ENCODE data around the gene PLEKHM3.

Gene PLEKHM3

DNA sequence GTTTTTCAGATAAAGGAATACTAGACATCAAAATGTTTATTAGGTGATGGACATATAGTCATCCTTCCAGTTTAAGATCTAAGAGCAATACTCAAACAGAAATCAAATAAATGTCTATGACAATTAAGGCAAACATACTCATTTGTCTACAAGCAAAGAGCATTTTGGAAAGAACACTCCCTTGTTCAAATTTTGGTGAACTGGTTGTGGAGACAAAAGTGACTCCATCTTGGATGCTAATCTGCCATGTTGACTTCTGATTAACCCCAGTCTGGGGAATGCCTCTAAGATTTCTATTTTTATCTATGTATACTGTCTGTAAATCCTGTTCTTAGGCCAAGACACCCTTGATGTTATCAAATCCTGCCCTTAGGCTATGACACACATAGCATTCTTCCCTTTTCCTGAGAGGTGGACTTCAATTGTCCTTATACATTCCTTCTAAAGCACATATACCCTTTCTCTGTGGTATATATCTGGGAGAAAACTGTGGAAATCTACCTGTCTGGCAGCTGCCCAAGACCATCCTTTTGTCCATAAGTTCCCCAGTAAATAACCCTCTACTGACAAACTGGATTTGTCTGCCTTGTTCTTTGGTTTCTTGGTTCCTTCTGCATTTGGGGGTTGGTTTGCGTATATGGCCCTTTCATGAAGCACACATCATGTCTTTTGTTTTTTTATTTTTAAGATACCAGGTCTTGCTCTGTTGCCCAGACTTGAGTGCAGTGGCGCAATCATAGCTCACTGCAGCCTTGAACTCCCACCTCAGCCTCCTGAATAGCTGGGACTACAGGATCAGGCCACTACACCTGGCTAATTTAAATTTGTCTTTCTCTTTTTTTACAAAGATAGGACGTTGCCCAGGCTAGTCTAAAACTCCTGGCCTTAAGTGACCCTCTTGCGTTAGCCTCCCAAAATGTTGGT lies 12.5 kb upstream of the PLEKHM3 start:
- Histone ChIP-seq H3K9me3 (ENCODE audit: insufficient read depth, low read length) (no peaks in the 10 kb centered on the region), H3K4me2 (ENCODE audit: low read depth, low read length, poor library complexity, severe bottlenecking) (no peak overlapping the region), H3K27me3 (ENCODE audit: low read length) (no peaks in the 10 kb centered on the region), H3K9ac (ENCODE audit: low read length) (no peak overlapping the region), H3F3A (ENCODE audit: insufficient read depth) (no peaks in the 10 kb centered on the region), H4K20me1 (ENCODE audit: low read depth, low read length) (no peaks in the 10 kb centered on the region), H3K36me3 (ENCODE audit: low read length) (no peaks in the 10 kb centered on the region), H3K27ac (ENCODE audit: low read depth, low read length) (no peak overlapping the region), H3K4me3 (ENCODE audit: insufficient read depth, low read length, poor library complexity, severe bottlenecking) (no peak overlapping the region), H3K9me2 (replicated peaks; ENCODE audit: insufficient read depth, low read length) (no peaks in the 10 kb centered on the region), H2AFZ (ENCODE audit: low read depth, low read length, severe bottlenecking) (no peak overlapping the region), H3K79me2 (ENCODE audit: insufficient read depth, low read length) (no peaks in the 10 kb centered on the region)
- TF ChIP-seq, protein P1, sequence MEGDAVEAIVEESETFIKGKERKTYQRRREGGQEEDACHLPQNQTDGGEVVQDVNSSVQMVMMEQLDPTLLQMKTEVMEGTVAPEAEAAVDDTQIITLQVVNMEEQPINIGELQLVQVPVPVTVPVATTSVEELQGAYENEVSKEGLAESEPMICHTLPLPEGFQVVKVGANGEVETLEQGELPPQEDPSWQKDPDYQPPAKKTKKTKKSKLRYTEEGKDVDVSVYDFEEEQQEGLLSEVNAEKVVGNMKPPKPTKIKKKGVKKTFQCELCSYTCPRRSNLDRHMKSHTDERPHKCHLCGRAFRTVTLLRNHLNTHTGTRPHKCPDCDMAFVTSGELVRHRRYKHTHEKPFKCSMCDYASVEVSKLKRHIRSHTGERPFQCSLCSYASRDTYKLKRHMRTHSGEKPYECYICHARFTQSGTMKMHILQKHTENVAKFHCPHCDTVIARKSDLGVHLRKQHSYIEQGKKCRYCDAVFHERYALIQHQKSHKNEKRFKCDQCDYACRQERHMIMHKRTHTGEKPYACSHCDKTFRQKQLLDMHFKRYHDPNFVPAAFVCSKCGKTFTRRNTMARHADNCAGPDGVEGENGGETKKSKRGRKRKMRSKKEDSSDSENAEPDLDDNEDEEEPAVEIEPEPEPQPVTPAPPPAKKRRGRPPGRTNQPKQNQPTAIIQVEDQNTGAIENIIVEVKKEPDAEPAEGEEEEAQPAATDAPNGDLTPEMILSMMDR (IDR thresholded peaks at IDR 0.05; ENCODE audit: insufficient read depth, low read length, poor library complexity, severe bottlenecking): no peak
- TF ChIP-seq EZH2phosphoT487 (conservative IDR thresholded peaks at IDR 0.05; ENCODE audit: low read length): no peak

DNA sequence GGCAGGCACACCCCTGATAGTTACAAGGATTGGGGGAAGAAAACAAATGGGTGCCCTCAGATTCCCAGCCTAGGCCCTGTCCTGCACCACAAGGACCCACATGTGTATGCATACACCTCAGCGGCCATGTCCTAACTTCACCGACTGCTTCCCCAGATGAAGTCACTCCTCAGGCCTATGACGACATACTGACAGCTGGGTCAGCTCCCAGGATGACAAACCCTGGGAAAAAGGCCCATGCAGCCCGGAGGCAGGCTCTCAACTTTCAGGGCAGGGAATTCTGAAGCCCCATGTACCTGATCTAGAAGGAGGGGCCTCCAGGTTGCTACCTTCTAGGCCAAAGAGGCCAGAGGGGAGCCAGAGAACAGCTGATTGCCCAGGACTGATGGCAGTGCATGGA lies 11.0 kb upstream of the PLEKHM3 start:
- Histone ChIP-seq H4K20me1 (ENCODE audit: low read depth, low read length) (no peaks in the 10 kb centered on the region), H3K27ac (ENCODE audit: low read depth, low read length) (no peak overlapping the region), H2AFZ (ENCODE audit: low read depth, low read length, severe bottlenecking) (no peak overlapping the region), H3F3A (ENCODE audit: insufficient read depth) (no peaks in the 10 kb centered on the region), H3K9me2 (replicated peaks; ENCODE audit: insufficient read depth, low read length) (no peaks in the 10 kb centered on the region), H3K36me3 (ENCODE audit: low read length) (no peaks in the 10 kb centered on the region), H3K27me3 (ENCODE audit: low read length) (no peaks in the 10 kb centered on the region), H3K9me3 (ENCODE audit: insufficient read depth, low read length) (no peaks in the 10 kb centered on the region), H3K9ac (ENCODE audit: low read length) (no peak overlapping the region), H3K4me2 (ENCODE audit: low read depth, low read length, poor library complexity, severe bottlenecking) (no peak overlapping the region), H3K4me3 (ENCODE audit: insufficient read depth, low read length, poor library complexity, severe bottlenecking) (no peak overlapping the region), H3K79me2 (ENCODE audit: insufficient read depth, low read length) (no peaks in the 10 kb centered on the region)
- no peak for TF ChIP-seq EZH2phosphoT487 (conservative IDR thresholded peaks at IDR 0.05; ENCODE audit: low read length)
- TF ChIP-seq, protein P1 (IDR thresholded peaks at IDR 0.05; ENCODE audit: insufficient read depth, low read length, poor library complexity, severe bottlenecking): no peak

DNA sequence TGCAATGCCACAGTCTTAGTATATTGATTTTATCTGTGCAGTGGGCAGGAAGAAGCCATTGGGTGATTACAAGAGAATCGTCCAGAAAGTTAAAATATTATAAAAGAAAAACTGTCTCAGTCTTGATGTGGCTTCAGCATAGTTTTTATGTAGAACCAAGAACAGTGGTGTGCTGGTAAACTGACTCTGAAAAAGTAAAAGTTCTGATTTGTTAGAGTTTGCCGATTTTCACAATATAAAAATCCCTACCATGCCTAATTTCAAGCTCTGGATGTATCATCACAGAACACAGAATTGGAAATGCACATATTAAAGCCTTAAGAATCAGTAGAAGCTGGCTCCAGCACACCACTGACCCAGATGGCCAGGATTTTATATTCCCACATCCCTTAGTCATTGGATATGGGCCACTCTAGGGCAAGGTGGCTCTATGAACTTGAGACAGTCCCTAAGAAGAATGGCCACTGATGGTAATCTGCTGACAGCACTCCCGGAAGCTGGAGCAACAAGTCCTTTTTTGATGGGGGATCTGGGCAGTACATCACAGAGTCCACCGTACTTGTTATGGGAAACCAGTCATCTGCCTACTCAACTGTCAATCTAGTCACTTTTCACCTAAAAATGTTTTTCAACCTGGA lies 9.3 kb upstream of the PLEKHM3 start:
- Histone ChIP-seq H3K9me2 (replicated peaks; ENCODE audit: insufficient read depth, low read length) (no peaks in the 10 kb centered on the region), H3K4me3 (ENCODE audit: insufficient read depth, low read length, poor library complexity, severe bottlenecking) (no peak overlapping the region), H3K4me2 (ENCODE audit: low read depth, low read length, poor library complexity, severe bottlenecking) (no peak overlapping the region), H3K9ac (ENCODE audit: low read length) (no peak overlapping the region), H3K79me2 (ENCODE audit: insufficient read depth, low read length) (no peaks in the 10 kb centered on the region), H3K27me3 (ENCODE audit: low read length) (no peaks in the 10 kb centered on the region), H3K9me3 (ENCODE audit: insufficient read depth, low read length) (no peaks in the 10 kb centered on the region), H4K20me1 (ENCODE audit: low read depth, low read length) (no peaks in the 10 kb centered on the region), H2AFZ (ENCODE audit: low read depth, low read length, severe bottlenecking) (no peak overlapping the region), H3K36me3 (ENCODE audit: low read length) (no peaks in the 10 kb centered on the region), H3F3A (ENCODE audit: insufficient read depth) (no peaks in the 10 kb centered on the region), H3K27ac (ENCODE audit: low read depth, low read length) (no peak overlapping the region)
- TF ChIP-seq, protein P1 (IDR thresholded peaks at IDR 0.05; ENCODE audit: insufficient read depth, low read length, poor library complexity, severe bottlenecking): no peak
- no peak for TF ChIP-seq EZH2phosphoT487 (conservative IDR thresholded peaks at IDR 0.05; ENCODE audit: low read length)
